HUDEP-2 (cell line): ENCODE measurements around the gene SLC8B1.

ENCODE experiments used
- DNase-seq, 76 experiments: peaks; one replicate each; lab custom pipeline; 2025; ENCODE audit not compliant: unreplicated experiment in 76 of 76; lab: John Stamatoyannopoulos, UW

The SLC8B1 gene

DNA sequence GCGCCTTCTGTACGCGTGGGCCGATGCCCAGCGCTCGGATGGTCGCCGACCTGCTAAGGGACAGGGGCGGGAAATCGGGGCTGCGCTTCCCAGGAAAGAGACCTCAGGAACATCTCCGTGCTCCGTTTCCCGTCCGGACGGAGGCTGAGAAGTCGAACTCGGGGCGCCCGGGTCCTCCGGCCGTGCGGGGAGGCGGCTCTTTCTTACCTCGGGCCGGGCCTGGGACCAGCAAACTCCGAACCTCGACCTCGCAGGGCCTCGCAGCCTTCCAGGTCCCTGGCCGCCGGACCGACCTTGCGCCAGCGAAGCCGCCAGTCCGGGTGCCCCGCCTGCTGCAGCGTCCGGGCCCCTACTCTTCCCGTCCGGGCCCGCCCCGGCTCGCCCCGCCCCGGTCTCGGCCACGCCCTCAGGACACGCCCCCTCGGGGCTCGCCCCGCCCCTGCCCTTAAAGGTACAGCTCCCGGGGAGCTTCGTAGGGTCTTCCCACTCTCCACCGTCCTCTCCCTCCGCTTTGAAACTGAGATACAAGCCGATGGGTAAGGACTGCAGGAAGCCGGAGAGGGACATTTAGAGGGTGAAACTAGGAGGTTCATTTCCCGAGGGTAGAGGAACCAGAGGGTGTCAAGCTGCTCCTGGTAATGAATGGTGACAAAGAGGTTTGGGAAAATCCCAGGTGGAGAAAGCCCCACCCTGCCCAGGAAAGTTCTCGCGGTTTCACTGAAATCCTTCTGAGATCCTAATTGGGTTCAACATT, at the start of gene SLC8B1:
Gene SLC8B1, minus strand, starts transcription at position 324 of the 754 bp plus-strand sequence. CDS start 2,231 bp downstream, outside the sequence.
- peak in 72 of 76 experiments; percentile 14 to 90 (median 68) for DNase-seq

DNA sequence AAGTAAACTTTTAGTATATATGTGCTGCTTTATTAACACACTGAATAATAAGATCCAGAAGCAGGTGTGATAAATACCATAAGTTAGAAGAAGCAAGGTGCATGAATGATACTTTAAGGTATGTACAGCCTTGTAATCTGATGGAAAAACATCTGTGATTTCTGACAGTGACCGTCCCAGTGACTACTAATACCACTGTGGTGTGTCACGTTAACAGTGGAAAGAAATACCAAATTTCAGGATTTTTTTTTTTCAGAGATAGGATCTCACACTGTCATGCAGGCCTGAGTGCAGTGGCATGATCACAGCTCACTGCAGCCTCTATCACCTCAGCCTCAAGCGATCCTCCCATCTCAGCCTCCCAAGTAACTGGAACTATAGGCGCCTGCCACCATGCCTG, 47.3 kb upstream of the SLC8B1 start:
- DNase-seq = no peak

DNA sequence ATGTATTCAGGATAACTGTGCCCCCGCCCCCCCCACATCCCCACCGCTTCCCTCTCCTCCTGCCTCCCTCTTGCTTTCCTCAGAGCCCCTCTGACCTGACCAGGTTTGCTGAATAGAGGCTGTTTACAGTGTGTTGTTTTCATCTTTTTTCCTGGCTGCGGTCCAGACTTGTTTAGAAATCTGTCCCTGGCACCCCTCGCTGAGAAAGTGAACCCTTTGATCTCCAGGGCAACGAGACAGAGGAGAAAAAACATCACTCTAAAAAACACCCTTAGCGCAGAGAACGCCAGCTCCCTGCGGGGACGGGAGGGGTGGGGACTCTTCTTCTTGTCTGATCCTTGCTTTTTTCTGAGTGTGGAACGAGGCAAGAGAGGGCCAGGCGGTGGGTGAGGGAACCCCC, 46.3 kb upstream of the SLC8B1 start:
- no peak for DNase-seq

DNA sequence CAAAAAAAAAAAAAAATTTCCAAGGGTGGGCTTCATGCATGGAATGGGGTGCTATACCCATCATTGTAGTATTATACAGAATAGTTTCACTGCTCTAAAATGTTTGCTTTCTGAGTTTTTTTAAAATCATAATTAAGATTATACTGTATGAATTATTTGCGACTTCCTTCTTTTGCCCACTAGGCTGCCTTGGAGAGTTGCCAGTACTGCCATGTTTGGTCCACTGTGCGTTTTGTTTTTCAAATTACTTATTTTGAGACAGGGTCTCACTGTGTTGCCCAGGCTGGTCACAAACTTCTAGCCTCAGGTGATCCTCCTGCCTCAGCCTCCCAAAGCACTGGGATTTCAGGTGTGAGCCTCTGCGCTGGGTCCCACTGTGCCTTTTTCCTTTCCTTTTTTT, 43.4 kb upstream of the SLC8B1 start:
- DNase-seq = no peak

DNA sequence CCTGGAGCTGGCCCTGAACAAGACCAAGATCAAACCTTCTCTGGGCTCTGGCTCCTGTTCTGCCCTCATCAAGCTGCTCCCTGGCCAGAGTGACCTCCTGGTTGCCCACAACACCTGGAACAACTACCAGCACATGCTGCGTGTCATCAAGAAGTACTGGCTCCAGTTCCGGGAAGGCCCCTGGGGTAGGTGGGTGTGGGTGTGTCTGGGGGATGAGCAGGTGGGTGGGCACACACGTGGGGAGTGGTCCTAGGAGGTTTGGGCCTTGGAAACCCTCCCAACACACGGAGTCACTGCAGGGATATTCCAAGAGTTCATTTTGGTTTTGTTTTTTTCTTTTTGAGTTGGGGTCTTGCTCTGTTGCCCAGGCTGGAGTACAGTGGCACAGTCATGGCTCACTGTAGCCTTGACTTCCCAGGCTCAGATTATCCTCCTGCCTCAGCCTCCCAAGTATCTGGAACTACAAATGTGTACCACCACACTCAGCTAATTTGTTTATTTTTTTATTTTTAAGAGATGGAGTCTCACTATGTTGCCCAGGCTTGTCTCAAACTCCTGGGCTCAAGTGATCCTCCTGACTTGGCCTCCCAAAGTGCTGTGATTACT, 40.0 kb upstream of the SLC8B1 start:
- DNase-seq = no peak

DNA sequence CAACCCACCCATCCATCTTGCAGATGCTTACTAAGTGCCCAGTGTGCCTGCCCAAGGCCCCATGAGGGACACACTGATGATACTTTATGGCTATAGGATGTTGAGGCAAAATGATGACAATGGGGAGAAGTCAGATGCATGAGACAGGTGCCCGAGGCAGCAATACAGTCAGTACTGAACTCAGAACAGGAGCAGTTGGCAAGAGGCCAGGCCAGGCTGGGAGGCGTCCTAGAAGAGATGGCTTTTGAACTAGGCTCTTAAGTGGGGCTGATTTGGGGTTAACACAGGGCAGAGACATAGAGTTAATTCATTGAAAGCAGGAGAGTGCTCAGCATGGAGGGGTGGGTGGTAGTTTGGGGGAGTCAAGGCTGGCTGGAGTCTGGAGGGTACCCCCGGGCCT, 39.1 kb upstream of the SLC8B1 start:
- peak in 47 of 76 experiments; percentile 4 to 50 (median 22) for DNase-seq

DNA sequence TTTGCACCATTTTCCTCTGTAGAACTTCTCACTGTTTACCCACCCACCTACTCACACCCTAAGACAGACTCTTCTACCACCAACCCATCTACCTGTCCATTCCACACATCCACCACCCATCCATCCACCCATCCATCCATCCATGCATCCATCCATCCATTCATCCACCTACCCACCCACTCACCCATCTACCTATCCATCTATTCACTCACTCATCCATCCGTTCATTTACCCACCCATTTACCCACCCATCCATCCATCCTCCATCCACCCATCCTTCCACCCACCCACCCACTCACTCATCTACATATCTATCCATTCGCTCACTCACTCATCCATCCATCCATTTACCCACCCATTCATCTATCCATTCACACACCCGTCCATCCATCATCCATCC, 38.5 kb upstream of the SLC8B1 start:
- DNase-seq = no peak

GRCh38 chr12:113372371-113372770, 37.5 kb upstream of the SLC8B1 start:
- DNase-seq = no peak

GRCh38 chr12:113371808-113372207, 36.9 kb upstream of the SLC8B1 start:
- DNase-seq = no peak

DNA sequence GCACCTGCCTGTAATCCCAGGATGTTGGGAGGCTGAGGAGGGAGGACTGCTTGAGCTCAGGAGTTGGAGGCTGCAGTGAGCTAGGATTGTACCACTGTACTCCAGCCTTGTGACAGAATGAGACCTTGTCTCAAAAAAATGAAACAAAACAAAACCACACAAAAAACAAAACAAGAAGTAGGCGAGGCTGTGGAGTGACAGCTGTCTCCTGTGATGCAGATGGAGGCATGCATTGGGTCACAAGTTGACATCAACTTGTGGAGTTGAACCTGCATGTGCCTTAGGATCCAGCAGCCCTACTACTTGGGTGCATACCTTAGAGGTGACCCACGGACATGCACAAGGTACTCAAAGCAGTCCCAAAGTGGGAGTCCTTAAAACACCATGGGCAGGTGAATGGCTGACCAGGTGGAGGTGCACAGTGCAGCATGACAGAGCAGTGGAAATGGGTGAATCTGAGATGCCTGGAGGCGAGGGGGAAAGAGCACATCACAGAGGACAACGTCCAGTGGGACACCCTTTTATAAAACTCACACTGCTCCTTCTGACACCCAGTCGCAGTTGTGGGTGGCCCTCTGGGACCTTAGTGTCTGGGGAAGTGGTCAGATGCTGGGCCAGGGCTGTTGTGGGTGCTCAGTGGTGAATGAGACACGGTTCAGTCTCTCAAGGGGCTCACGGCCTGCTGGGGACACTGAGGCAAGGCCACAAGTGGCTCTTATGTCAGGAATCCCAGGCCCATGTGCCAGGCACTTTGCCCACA, 36.2 kb upstream of the SLC8B1 start:
- no peak for DNase-seq

DNA sequence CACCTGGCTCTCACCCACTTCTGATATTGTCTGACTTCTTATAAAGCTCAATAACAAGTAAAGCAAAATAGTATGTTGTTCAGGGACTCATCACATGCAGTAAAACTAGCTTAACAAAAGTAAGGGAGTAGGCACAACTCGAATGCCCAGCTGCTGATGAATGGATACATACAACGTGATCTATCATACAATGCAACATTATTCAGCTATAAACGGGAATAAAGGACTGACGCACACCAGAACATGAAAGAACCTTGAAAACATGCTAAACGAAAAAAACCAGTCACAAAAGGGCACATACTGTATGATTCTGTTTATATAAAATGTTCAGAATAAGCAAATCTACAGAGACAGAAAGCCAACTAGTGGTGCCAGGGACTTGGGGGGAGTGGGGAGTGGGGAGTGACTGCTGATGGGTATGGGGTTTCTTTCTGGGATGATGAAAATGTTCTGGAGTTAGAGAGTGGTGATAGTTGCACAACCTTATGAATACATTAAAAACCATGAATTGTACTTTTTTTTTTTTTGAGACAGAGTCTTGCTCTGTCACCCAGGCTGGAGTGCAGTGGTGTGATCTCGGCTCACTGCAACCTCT, 34.6 kb upstream of the SLC8B1 start:
- DNase-seq = no peak

- peak in 1 of 76 experiments; percentile 10 for DNase-seq
Measured at GRCh38 chr12:113368331-113368730, 33.4 kb upstream of the SLC8B1 start.

DNA sequence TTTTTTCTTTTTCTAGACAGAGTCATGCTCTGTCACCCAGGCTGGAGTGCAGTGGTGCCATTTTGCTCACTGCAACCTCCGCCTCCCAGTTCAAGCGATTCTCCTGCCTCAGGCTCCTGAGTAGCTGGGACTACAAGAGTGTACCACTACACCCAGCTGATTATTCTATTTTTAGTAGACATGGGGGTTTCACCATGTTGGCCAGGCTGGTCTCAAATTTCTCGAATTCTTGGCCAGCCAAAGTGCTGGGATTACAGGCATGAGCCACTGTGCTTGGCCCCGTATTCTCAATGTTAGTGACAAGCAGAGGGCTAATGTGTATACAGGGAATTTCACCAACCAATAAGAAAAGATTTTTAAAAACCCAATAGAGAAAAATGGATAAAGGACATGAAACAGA, 31.9 kb upstream of the SLC8B1 start:
- no peak for DNase-seq

DNA sequence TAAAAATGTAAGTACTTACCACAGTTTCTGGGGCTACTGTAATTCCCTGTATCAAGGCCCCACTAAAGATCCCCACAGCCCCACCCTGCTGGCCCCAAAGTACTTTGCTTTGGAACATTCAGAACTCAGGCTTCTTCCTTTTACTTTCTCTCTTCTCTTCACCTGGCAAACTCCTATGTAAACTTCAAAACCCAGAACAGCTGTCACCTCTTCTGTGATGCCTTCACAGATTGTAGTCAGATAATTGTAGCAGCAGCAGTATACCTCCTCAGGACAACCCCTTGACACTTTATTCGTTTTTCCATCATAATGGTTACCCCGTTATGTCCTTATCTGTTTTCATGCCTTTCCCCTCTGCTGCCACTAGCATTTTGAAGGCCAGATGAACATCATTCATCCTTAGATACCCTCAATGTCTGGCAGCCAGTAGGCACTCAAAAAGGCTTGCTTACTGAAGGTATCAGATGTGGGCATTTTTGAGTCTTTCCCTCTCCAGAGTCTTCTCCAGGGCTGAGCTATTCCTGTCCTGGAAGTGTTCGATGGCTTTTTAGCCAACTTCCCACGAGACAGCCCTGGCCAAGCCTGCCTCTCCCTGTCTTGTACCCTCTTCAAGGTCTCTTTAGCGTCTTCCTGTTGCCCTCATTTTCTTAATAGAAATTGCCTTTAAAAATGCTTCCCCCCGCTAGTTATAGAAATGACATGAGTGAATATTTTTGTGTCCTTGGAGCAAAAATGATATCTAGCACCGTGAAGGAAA, 30.9 kb upstream of the SLC8B1 start:
- no peak for DNase-seq

DNA sequence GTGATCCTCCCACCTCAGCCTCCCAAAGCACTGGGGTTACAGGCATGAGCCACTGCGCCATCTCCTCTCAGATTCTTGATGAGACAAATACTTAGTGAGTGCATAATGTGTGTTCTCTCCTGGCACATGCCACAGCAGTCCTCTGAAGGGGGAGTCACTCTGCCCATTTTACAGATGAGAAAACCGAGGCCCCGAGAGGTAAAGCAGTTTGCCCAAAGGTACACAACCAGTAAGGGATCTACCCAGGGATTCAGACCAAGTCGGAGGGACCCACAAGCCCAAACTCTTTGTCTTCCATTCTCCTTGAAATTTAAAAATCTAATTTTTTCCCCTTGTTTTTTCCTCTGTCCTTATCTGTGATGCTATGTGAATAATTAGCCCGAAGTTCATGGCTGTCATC, 29.8 kb upstream of the SLC8B1 start:
- DNase-seq = no peak

- no peak for DNase-seq
Measured at GRCh38 chr12:113361574-113362370, 26.9 kb upstream of the SLC8B1 start.

GRCh38 chr12:113359939-113360748, 25.2 kb upstream of the SLC8B1 start:
- DNase-seq = peak in 2 of 76 experiments; percentile 5 to 21

- no peak for DNase-seq
Measured at GRCh38 chr12:113359133-113359938, 24.4 kb upstream of the SLC8B1 start.
